Vagina (tissue), 2 donors: ENCODE measurements around the gene JAGN1. TPM values are rescaled to one million over a fixed set of nuclear protein-coding genes. Genes with fewer than 3 reads are reported as not detected.
A peak's percentile ranks its signal among the peaks of the same experiment; 100 is the strongest.
"Not testable (repeated sequence)": the region's sequence is repeated elsewhere in the genome, so short reads cannot be mapped to it uniquely, and the experiment has no call there.

Source experiments
- DNase-seq, 2 donors: peaks; one replicate each; pipeline ENCODE4 v3.0.0-alpha.2; 2017; ENCODE audit errors: extremely low spot score in 2 of 2
- H3K27ac ChIP-seq: fragments of 200-600 bp; sonication (generic); one replicate; pipeline ENCODE4 v1.5.1; 2019
- H3K27me3 ChIP-seq: fragments of 200-600 bp; sonication (generic); one replicate; pipeline ENCODE4 v1.5.1; 2019
- H3K36me3 ChIP-seq, 2 donors: fragments of 200-600 bp; sonication (generic); one replicate each; pipeline ENCODE4 v1.5.1; 2017 to 2019
- H3K4me1 ChIP-seq: fragments of 200-600 bp; sonication (generic); one replicate; pipeline ENCODE4 v1.5.1; 2019
- H3K4me3 ChIP-seq, 2 donors: fragments of 200-600 bp; sonication (generic); 1 replicate in 1 of 2; 2 replicates in 1 of 2; pipeline ENCODE4 v1.5.1; 2016 to 2019
- H3K9me3 ChIP-seq: fragments of 200-600 bp; sonication (generic); one replicate; pipeline ENCODE4 v1.5.1; 2019
- CTCF ChIP-seq, 3 experiments: fragments of 450-650 bp in 2 of 3; fragments of 200-600 bp in 1 of 3; sonication (generic) in 1 of 3; IDR thresholded peaks; one replicate each; pipeline ENCODE4 v1.5.1; 2017 to 2019; ENCODE audit warnings: antibody characterized with exemption in 3 of 3, mild to moderate bottlenecking in 2 of 3, moderate library complexity in 2 of 3
- POLR2A ChIP-seq, 2 donors: fragments of 450-650 bp; IDR thresholded peaks; one replicate each; pipeline ENCODE4 v1.6.1; 2017; ENCODE audit warnings: antibody characterized with exemption in 2 of 2, mild to moderate bottlenecking in 2 of 2, moderate library complexity in 2 of 2
- POLR2AphosphoS5 ChIP-seq, 2 donors: sonication (generic); formaldehyde crosslinking; IDR thresholded peaks; one replicate each; pipeline ENCODE4 v1.9.0; 2017; ENCODE audit warnings: antibody characterized with exemption in 2 of 2, mild to moderate bottlenecking in 2 of 2, low read depth in 1 of 2; ENCODE audit not compliant: insufficient read depth in 1 of 2
- intact Hi-C: fragments of 100-400 bp; cut with DNase I; formaldehyde crosslinking; loops from one replicate; pipeline ENCODE4 v1.15.1; 2023
- total RNA-seq: library from RNA; depleted of rRNA; stranded (reverse); fragments of >200 nt; gene quantifications from one replicate; pipeline ENCODE4 v1.2.3, GENCODE V29; 2016

Gene JAGN1
- total RNA-seq, 1 donor from 2014 or later = 32.7 TPM

DNA sequence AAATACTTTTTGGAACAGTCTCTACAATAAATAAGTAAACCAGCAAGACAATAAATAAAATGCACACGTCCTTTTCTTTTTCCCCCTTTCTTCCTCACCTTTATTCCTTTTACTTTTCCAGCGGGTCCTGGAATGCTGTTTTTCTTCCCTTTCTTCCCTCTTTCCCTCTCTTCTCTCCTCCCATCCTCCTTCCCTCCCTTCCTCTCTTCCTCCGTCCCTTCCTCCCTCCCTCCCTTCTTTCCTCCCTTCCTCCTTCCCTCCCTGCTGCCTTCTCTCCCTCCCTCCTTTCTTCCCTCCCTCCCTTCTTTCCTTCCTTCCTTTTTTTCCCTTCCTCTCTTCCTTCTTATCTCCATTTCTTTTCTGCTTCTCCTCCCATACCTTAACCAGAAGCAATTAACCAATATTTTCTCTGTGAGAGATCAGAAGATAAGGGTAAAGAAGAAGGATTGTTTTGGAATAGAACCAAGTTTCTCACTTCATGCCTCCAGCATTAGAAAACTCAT, 8.9 kb downstream of the JAGN1 start:
- Histone ChIP-seq H3K4me1 (peaks cover 48% of the 10 kb centered on the region), H3K36me3 (no peaks in the 10 kb centered on the region), H3K27ac (no peak overlapping the region), H3K27me3 (no peaks in the 10 kb centered on the region), H3K9me3 (no peaks in the 10 kb centered on the region), H3K4me3 (no peak overlapping the region)
- DNase-seq = no peak
- intact Hi-C loops = no loop called here
- TF ChIP-seq POLR2A (IDR thresholded peaks at IDR 0.05) = no peak
- no peak for TF ChIP-seq CTCF (IDR thresholded peaks at IDR 0.05)
- no peak for TF ChIP-seq POLR2AphosphoS5 (IDR thresholded peaks at IDR 0.05; ENCODE audit: insufficient read depth in 1 of 2, low read depth in 1 of 2)

GRCh38 chr3:9900965-9901415, 10.6 kb downstream of the JAGN1 start:
- H3K4me3 ChIP-seq, DNase-seq, intact Hi-C loops, H3K27ac ChIP-seq, H3K9me3 ChIP-seq, H3K27me3 ChIP-seq, H3K36me3 ChIP-seq: not testable (repeated sequence)
- H3K4me1 ChIP-seq = peaks cover 47% of the 10 kb centered on the region

GRCh38 chr3:9901967-9902366, 11.6 kb downstream of the JAGN1 start:
- Histone ChIP-seq H3K27me3 (no peaks in the 10 kb centered on the region), H3K4me1 (peaks cover 47% of the 10 kb centered on the region), H3K9me3 (no peaks in the 10 kb centered on the region), H3K4me3 (no peak overlapping the region), H3K27ac (peak overlapping the region; percentile 47), H3K36me3 (no peaks in the 10 kb centered on the region)
- DNase-seq = no peak
- no peak for TF ChIP-seq CTCF (IDR thresholded peaks at IDR 0.05)
- no peak for TF ChIP-seq POLR2A (IDR thresholded peaks at IDR 0.05)
- TF ChIP-seq POLR2AphosphoS5 (IDR thresholded peaks at IDR 0.05; ENCODE audit: insufficient read depth in 1 of 2, low read depth in 1 of 2) = no peak
- intact Hi-C loops = no loop called here

GRCh38 chr3:9902372-9903237, 12.2 kb downstream of the JAGN1 start, which contains the start of gene IL17RE:
IL17RE (plus strand) TSS chr3:9902848; CDS start chr3:9902933, 85 bp downstream.
- H3K4me1 ChIP-seq = peaks cover 47% of the 10 kb centered on the region
- no peaks in the 10 kb centered on the region for H3K9me3 ChIP-seq
- H3K36me3 ChIP-seq = no peaks in the 10 kb centered on the region
- DNase-seq = no peak
- intact Hi-C loops = no loop called here
- peak within 1 kb of the TSS; percentile 37 to 48 for H3K4me3 ChIP-seq
- H3K27me3 ChIP-seq = no peaks in the 10 kb centered on the region
- peak within 1 kb of the TSS; percentile 69 for H3K27ac ChIP-seq
- TF ChIP-seq POLR2A (IDR thresholded peaks at IDR 0.05) = no peak
- peak in 1 of 2 donors; percentile 40 for TF ChIP-seq POLR2AphosphoS5 (IDR thresholded peaks at IDR 0.05; ENCODE audit: insufficient read depth in 1 of 2, low read depth in 1 of 2)
- no peak for TF ChIP-seq CTCF (IDR thresholded peaks at IDR 0.05)

GRCh38 chr3:9903238-9903624, 12.8 kb downstream of the JAGN1 start:
- no peak for DNase-seq
- H3K27ac ChIP-seq = peak overlapping the region; percentile 69
- H3K27me3 ChIP-seq = no peaks in the 10 kb centered on the region
- H3K4me1 ChIP-seq = peaks cover 44% of the 10 kb centered on the region
- intact Hi-C loops = no loop called here
- peak overlapping the region; percentile 37 to 48 for H3K4me3 ChIP-seq
- no peak for TF ChIP-seq POLR2A (IDR thresholded peaks at IDR 0.05)
- H3K9me3 ChIP-seq = no peaks in the 10 kb centered on the region
- H3K36me3 ChIP-seq = peaks cover 0 to 2% of the 10 kb centered on the region in 2 donors

- peak overlapping the region in 1 of 2 donors; percentile 48 for H3K4me3 ChIP-seq
These were observed 13.5 kb downstream of the JAGN1 start for GRCh38 chr3:9903904-9904303.

More at GRCh38 chr3:9903904-9904303, 13.5 kb downstream of the JAGN1 start:
- Histone ChIP-seq H3K27me3 (no peaks in the 10 kb centered on the region), H3K9me3 (no peaks in the 10 kb centered on the region), H3K27ac (peak overlapping the region; percentile 69), H3K4me1 (peaks cover 37% of the 10 kb centered on the region), H3K36me3 (peaks cover 0 to 8% of the 10 kb centered on the region in 2 donors)
- no peak for TF ChIP-seq POLR2A (IDR thresholded peaks at IDR 0.05)
- TF ChIP-seq CTCF (IDR thresholded peaks at IDR 0.05) = no peak
- TF ChIP-seq POLR2AphosphoS5 (IDR thresholded peaks at IDR 0.05; ENCODE audit: insufficient read depth in 1 of 2, low read depth in 1 of 2) = no peak
- DNase-seq = no peak
- intact Hi-C loops = no loop called here
